Stimulated activated CD8-positive, alpha-beta memory T cell treated with anti-CD3 and anti-CD28 coated beads, Interleukin-2, amount 100 ng/mL, for 1 hour (primary cell): ENCODE measurements around the gene KCNJ15.

Experiments
- DNase-seq, 2 donors: peaks; one replicate each; pipeline ENCODE4 v3.0.0-alpha.2; 2020; ENCODE audit warnings: low read depth in 2 of 2

Gene KCNJ15

DNA sequence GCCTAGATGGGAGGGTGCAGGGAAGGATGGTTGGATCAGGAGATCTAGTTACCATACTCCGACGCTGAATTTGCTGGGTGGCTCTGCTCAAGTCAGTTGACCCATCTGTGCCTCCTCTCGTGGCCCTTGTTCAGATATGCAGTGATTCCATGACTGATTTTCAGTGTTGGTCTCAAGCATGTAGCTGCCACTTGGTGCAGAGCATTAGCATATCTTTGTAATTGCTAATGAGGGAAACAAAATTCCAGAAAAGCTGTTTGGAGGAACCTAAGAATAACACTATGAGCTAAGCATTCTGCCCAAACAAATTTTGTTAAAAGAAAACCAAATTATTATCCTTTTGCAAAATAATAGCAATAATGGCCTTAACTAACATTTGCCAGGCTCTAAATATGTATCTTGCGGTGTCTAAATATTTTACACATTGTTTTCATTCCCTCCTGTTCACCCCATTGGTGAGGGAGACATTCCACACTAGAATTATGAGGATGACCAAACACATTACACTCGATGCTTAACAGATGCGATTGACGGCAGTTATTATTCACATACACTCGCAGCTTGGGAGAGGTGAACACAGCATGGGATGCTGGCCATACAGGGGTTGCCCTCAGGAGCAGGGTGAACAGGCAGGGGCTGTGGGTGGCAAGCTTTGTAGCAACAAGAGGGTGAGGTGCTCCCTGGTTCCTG lies 69.1 kb downstream of the KCNJ15 start:
- DNase-seq = no peak

DNA sequence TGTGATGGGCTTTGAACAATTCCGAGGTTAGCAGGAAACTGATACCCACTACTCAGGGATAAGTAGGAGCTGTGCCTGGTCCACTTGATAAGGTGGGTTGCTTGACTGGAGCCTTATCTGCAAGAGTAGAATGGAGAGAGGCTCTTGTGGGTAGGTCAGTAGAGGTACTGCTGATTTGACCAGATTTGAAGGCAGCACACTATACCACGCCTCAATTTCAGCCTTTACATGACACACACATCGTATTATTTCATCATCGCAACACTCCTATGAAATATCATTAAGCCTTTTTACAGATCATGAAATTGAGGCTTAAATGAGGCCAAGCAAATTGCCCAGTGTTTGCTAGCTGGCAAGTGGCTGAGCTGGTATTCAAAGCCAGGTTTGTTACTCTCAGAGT lies 69.6 kb downstream of the KCNJ15 start:
- no peak for DNase-seq

DNA sequence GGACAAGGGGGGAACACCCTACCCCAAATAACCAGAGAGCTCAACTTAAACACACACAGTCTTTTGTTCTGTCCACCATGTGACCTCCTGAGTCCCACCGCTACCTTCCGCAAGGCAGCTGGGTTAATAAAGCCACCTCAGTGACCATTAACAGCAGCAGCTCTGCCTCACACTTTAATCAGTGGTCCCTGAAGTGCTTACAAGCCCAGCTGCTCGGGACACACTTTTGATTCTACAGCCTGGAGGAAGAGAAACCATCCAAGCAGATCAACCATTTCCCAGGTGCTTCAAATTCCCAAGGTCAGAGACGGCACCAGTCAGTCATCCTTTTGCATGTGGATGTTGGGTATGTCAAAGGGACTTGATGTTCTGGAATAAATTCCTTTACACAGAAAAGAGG lies 70.1 kb downstream of the KCNJ15 start:
- DNase-seq = no peak

DNA sequence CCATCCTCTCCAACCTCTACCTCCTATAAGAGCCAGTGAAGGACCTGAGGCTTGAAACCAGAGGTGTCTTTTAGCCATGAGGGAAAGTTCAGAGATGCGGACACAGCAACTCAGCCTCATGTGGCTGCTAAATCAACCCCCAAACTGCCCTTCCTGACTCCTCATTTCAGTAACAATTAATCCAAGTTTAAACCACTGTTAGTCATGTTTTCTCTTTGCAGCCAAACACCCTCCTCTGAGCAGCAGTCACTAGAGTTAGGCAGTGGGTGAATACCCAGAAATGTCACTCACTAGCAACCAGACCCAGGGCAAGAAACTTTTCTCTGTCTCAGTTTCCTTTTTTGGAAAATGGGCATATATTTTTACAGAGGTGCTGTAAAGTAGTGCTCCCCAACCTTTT lies 71.2 kb downstream of the KCNJ15 start:
- DNase-seq = no peak

DNA sequence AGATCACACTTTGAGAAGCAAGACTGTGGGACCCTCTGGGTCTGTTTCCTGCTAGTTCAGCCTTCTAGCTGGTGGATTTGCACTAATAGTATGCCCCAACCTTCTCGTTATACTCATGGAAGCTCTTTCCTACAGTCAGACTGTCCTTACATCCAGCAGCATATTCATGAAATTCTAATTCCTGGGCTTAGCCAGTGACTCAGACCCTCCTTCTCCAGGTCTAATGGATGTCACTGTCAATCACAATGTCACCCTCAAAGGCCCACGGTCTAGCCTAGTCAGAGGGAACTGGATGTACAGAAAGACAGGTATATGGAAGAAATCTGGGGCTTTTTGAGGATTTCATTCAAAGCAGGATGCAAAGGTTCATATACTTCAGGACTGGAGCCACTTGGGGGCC lies 72.4 kb downstream of the KCNJ15 start:
- DNase-seq = no peak

DNA sequence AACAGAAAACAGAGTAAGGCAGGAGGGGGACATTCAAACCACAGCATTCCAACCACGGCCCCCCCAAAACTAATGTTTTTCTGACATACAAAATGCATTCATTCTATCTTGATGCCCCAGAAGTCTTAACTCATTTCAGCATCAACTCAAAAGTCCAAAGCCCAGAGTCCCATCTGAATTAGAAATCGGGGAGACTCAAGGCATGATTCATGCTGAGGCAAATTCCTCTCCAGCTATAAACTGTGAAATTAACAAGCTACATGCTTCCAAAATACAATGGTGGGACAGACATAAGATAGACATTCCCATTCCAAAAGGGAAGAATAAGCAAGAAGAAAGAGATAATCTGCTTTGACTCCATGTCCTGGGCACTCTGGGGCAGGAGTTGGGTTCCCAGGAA lies 73.9 kb downstream of the KCNJ15 start:
- DNase-seq = no peak

DNA sequence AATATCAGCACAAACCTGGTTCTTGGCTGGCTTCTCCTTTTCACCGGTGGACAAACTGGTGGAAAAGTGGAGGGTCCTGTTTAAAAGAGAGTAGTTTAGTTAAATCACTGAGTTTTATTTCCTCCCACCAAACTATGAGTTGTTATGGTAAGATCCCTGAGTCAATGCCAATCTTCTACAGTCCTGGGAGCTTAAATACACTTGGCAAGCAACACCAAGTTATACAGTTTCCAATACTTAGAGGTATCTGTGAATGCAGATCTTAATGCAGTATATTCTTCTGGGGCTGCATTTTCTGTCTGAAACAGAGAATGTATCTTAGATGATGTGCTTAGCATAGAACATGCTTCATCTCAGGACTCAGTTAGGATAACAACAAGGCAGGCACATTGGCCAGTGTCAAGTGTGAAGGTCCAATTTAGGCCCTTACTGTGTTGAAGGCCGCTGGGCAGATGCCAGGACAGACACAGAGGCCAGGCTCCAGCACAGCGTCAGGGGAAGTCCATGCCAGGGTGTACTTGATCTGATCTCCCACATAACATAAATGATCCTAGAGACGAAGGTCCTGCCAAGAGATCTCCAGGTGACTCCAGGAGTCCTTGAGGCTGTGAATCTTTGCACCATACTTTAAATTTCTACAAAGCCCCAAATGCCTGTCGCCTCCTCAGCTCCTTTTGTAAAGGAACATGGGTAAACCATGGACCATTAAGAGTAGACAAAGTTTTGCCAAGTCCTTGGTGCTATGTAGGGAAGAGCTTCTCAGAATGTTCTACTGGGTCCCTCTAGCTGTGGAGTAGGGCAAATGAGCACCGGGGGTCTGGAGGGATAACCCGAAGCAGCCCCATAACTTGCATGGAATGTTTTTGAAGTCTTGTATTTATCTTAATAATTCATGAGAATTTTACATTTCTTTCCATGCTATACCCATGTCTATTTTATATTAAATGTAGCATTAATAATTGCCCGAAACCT lies 76.8 kb downstream of the KCNJ15 start:
- DNase-seq = no peak

DNA sequence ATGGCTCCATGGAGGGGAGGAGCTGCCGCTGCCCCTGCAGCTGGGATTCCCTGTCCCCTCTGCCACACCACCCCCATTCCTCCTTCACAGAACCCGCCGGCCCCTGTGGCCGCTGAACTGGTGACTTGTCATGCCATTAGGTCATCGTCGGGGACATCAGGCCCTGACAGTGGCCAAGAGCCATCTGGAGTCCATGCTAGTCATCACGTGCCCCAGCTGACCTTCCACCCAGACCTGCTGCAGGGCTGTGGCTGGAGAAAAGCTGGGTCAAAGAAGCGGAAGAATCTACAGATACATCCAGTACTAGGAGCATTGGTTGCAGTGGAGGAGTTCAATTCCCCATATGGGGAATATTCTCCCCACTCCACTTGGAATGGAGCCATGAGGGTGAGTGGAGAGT lies 78.1 kb downstream of the KCNJ15 start:
- no peak for DNase-seq

DNA sequence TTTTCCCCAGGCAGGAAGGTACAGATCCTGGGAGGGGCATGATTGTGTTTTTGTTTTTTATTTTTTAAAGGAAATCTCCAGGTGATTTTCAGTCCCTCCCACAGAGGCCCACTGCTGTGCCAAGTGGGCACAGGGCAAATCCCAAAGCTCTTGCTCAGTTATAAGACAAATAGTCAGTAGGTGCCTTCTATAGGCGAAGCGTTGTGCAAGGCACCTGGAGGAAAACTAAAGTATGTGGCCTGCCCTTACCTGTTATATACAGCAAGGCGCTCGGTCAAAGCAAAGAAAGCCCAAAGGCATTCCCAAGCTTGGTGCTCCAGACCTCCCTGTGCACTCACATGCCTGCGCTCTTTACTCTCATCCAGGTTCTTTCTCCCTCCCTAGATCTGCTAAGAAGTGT lies 81.0 kb downstream of the KCNJ15 start:
- no peak for DNase-seq

DNA sequence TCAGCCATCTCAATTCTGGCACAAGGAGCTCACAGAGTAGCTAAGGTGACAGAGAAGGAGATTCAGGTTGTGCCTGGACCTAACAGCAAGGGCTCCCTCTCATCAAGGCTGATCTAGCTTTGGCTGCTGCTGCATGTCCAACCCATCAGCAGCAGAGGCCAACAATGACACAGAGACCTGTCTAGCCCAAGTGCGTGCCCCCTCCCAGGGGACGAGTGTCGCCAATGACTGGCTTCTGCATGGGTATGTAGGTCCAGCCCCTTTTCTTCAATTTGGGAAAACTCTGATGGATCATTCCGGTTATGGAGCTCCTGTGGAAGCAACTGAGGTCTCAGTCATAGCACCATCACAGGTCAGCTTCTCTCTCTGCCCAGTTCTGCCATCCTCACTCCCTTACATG lies 83.3 kb downstream of the KCNJ15 start:
- no peak for DNase-seq

DNA sequence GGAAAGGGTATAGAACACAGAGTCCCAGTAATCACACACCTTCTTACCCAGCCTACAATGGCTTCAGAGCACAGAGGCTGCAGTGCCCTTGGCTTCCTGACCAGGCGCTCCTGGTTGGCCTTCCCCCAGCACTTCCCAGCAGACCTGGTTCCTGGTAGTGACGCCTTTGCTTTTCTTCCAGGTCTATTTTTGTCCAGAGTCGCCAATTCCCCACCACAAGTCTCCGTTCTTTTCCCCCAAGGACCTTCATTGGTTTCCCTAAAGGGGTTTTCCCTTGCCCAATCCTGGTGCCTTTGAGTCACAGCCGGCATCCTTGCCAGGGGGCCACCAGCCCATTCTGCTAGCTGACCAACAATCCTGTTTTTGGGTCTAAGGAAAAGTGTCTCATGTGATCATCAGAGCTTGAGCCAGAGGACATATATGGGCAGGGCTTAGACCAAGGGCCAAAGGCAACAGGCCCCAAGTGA lies 84.8 kb downstream of the KCNJ15 start:
- no peak for DNase-seq

DNA sequence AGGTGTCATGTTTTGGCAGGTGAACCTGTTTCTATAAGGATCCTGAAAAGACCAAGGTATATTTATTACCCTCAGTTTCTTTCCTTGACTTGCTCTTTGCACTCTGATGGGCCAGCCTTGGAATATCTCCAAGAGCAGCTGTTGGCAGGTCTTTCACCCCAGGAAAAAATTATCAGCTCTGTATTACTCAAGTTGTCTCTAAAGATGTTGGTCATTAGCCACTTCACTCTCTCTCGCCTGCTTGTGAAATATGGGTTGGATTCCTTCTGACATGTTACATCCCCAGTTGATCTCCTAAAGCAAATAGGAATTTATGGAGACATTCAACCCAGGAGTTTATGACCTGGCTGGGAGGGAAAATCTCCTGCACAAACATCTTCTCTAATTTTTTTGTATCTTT lies 85.9 kb downstream of the KCNJ15 start:
- no peak for DNase-seq

DNA sequence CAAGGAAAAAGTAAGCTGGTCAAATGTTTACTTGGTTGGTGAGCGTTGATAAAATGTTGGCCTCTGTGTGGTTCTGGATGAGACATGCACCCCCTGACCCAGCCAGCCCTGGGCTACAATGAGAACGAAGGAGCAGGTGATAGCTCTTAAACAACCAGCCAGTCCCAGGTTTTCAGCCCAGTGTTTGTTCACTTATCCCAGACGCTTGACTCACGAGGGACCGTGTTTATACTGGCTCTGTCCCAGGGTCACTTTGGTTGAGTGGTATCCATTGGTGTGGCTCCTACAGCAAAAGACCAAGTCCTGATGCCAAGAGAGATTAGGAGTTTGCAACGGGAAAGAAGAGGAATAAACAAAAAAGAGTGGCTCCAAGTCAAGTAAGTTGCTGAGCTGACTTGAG lies 86.9 kb downstream of the KCNJ15 start:
- DNase-seq = no peak

DNA sequence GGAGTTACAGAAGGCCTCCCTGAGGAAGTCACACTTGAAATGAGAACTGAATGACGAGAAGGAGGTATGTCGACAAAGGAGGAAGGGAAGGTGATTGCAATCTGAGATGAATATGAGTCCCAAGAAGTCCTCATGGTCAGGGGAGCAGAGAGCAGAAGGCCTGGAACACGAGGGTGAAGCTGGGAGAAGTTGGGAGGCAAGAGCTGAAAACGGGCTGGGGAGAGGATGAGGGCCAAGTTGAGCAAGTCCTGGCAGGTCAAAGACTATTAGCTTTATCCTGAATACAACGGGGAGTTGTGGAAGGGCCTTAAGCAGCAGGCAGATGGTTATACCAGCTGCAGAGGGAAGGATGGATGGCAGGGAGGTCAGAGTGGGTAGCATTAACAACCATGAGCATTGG lies 89.5 kb downstream of the KCNJ15 start:
- DNase-seq = no peak

DNA sequence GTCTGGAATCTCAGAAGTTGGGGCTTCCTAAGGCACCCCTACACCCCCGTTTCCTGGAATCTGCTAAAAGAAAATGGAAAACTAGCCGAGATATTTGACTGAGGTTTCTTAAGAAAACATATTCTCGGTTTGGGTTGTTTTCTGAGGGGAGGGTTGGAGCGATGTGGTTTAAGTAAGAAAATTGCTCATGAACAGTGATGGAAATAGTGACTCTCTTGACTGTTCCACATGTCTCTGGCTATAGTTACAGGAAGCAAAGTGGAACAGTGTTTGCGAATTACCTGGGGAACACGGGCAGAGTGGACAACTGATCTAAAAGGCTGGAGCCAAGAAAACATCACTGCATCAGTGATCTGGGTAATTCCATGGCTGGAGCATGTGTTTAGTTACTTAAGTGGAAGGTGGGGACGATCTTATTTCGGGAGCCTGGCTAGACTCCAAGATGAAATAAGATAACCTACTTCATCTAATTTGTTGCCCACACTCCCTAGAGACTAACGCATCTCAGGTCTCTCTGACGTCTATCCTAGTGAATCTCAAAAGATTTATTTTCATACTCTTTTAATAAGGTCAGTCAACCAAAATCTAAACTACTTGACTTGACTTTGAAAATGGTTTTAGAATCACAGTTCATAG lies 92.4 kb downstream of the KCNJ15 start:
- DNase-seq = no peak

DNA sequence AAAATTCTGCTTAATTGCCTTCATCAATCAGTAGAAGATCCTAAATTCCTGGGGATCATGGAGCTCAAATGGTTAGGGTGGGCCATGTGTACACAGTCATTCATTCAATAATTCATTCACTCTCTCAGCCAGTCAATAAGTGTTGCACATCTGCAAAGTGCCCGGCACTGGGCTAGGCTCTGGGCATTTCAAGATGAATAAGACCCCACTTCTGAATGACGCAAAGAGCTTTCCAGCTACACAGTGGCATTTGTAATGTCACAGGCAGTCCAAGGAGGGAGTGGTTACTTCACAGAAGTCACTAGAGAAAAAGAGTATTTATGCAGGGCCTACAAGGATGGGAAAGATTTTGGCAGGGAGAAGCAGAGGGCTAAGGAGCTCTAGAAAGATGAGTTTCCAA lies 93.2 kb downstream of the KCNJ15 start:
- no peak for DNase-seq

DNA sequence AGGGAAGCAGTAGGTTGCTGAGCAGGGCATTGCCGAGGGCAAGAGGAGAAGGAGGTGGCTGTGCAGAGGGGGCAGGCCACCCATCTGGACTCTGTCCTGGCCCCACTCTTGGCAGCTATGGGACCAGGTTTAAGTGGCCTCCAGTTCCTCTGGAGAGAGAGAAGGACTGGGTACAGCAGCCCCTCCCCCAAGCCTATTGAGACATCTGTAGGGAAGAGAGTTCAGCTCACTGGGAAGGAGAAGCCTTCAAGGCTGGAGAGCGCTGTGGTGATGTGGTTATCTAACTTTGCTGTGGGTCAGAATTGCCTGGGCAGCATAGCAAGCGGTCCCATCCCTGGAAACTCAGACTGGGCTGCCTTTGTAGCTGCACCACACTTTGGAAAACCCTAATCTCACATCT lies 93.9 kb downstream of the KCNJ15 start:
- no peak for DNase-seq

DNA sequence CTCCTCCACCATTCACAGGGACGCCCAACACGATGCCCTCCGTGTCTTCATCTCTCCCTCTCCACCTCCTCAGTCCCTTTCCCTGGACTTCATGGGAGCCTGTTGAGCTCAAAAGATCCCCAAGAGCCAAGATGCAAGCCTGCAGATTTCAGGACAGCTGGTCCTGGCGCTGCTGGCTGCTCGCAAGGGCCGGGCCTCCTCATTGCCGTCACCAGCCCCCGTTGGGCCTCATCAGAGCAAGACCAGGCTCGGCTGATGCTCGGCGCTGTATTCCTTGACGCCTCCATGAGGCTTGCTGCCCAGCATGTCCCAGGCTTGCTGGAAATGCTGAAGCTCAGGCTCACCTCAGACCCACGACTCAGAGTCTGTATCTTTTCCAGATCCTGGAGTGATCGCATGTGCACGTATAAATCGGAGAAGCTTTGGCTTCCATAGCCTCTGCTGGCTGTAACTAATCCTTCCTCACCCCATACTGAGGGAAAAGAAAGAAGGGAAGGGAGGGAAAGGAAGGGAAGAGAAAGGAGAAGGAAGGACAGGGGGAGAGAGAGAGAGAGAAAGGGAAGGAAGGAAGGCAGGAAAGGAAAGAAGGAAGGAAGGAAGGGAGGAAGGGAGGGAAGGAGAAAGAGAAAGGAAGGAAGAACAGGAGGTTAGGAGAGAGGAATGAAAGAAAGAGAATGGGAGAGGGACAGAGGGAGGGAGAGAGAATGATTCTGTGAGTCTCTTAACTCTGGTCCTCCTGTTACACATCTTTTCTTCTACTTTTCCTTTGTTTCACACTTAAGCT lies 94.6 kb downstream of the KCNJ15 start:
- DNase-seq = no peak

DNA sequence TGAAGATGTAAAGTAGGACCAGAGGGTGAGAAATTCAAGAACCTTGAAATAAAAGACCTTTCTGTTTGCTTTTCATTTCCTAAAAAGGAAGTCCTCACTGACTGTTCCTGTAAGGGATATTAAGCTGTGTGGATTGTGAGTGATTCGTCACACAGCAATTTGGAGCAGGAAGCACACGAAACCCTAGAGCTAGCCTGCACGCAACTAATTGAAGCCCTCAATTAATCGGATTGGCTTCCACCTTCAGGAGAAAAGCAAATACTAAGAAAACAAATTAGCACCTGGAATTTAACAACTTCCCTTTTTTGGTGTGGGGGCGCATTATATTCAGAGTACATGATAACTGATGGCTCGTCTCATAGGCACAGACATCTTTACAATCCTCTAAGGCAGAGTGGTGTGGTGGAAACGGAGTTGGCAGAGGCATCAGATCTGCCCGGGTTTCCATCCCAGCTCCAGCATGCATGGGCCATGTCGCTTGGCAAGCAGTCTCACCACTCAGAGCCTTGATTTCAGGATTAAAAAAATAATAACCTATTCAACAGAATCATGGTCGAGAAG lies 95.2 kb downstream of the KCNJ15 start:
- DNase-seq = no peak

DNA sequence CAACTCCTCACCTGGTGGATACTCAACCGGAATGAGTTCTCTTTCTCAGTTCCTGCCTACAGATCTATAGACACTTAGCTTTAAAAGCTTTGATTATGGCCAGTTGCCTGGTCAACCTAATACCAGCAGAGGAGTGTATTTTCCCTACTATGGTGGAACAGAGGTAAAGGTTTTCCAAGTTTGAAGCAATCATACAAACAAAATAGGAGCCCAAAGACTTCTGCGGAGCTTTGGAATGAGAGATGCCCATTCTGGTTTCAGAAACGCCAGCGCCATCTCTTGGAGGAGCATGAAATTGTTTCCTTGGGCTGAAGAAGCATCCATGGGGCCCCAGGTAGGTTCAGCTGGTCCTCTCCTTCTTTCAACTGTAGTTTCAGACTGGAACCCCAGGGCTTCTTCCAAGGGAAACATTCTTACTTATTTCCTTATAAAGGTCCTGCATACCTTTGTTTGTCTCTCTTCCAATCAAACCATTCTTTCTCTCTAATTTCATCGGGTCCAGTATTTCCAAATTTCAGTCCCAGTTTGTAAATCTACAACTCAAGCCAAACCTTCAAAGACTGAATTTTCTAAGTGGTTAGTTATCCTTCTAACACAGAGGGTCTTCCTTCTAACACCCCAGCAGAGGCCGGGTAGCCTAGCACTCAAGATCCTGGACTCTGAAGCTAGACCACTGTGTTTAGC lies 95.9 kb downstream of the KCNJ15 start:
- no peak for DNase-seq

DNA sequence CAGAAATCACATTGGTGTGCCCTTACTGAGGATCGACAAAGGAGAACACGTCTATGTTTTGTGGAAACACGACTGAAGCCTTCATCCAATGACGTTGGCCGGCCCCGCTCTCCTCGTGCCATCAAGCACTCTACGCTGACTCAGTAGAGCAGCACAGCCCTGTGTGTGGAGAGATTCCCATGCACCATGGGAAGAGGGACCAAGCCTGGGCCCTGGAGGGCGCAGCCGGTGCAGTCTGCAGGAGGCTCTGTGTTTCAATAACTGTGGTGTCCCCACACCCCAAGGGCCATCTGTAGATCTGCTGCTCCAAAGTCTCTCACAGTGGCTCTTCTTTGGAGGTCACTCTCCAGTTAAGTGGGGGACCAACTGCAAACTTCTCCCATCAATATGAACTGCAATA lies 97.4 kb downstream of the KCNJ15 start:
- DNase-seq = no peak
